NCI-H510A treated with DMSO at 0.1 percent for 48 hours (cell line): Measurements from ENCODE around the gene HOXD11.
A peak's percentile ranks its signal among the peaks of the same experiment; 100 is the strongest.

ENCODE experiments used
- DNase-seq: peaks from one replicate; lab custom pipeline; 2025; lab: John Stamatoyannopoulos, UW

HOXD11 gene

DNA sequence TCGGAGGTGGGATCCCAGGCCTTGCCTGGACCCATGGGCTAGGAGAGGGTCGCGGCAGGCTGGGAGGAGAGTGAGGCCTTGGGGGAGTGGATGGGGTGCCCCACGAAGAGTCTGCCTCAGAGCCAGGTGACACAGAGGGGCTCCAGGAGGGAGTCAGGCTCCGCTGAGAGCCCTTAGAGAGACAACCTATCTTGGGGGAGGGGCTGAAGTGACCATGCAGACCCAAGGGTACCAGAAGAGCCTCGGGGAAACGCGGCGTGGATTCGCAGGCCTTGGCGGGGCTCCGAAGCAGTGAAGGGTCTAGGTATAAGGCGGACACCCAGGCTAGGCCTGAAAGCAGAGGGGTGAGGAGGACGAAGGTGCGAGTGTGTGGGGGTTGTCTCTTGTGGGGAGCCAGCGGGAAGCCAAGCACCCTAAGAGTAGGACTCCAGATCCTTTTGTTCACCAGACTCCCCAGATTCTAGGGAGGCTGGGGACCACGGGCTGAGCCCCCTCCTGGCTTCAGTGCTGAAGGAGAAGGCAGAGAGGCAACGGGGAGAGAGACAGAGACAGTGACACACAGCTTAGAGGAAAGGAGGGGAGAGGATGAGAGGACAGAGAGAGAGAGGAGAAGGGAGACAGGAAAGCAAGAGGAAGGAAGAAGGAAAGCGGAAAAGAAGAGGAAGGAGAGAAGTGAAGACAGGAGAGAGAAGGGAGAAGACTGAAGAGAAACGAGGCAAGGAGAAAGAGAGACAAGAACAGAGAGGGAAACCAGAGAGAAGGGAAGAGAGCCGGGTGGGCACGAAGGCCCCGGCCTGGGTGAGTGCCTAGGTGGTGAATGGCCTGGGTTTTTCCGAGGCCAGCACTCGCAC lies 1.1 kb upstream of the HOXD11 start:
- no peak for DNase-seq

DNA sequence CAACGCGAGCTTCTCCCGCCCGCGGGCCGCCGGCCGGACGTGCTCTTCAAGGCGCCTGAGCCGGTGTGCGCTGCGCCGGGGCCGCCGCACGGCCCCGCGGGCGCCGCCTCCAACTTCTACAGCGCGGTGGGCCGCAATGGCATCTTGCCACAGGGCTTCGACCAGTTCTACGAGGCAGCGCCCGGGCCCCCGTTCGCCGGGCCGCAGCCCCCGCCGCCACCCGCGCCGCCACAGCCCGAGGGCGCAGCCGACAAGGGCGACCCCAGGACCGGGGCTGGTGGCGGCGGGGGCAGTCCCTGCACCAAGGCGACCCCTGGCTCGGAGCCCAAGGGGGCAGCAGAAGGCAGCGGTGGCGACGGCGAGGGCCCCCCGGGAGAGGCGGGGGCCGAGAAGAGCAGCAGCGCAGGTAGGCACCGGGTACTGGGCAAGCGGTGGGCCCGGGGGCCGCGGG lies 676 bp downstream of the HOXD11 start:
- DNase-seq: no peak

DNA sequence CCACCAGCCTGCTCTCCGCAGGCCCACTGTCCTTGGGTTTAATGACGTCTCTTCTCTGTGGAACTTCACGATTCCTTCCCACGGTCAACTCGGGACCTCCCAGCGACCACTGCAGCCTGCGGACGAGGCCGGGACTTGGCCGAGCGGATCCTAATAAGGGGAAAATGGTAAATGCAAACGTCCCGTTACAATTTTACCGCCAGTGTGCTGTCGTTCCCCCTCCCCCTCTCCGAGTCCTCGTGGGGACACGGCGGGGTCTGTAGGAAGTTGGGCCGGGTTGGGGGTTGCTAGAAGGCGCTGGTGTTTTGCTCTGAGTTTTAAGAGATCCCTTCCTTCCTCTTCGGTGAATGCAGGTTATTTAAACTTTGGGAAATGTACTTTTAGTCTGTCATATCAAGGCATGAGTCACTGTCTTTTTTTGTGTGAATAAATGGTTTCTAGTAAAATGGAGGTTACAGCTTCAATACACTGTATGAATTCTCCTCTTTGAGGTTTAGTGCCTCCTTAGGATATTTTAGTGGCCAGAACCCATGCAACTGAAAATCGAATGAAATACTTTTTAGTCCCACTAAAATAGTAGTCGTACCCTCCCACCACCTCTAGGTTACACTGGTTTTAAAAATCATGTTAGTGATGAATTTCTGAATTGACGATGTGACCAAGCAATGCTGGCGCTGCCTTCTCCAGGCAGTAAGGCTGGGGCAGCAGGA lies 2.3 kb downstream of the HOXD11 start:
- no peak for DNase-seq

DNA sequence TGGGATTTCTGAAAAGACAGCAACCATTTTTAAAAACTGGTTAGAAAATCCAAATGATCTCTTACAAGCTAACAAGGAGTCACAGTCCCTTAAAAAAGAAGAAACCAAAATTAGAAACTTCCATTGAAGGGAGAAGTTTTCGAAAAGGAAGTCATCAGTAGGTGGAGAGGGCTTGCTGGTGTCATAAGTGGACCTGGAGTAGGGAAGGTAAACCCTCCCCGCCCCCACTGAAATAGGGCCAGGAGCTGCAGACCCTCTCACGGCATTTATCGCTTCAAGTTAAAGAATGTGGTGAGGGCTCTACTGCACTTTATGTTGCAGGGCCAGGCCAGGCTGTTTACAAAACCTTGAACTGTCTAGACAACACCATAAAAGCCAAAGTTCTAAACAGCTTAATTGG lies 2.9 kb downstream of the HOXD11 start:
- no peak for DNase-seq

DNA sequence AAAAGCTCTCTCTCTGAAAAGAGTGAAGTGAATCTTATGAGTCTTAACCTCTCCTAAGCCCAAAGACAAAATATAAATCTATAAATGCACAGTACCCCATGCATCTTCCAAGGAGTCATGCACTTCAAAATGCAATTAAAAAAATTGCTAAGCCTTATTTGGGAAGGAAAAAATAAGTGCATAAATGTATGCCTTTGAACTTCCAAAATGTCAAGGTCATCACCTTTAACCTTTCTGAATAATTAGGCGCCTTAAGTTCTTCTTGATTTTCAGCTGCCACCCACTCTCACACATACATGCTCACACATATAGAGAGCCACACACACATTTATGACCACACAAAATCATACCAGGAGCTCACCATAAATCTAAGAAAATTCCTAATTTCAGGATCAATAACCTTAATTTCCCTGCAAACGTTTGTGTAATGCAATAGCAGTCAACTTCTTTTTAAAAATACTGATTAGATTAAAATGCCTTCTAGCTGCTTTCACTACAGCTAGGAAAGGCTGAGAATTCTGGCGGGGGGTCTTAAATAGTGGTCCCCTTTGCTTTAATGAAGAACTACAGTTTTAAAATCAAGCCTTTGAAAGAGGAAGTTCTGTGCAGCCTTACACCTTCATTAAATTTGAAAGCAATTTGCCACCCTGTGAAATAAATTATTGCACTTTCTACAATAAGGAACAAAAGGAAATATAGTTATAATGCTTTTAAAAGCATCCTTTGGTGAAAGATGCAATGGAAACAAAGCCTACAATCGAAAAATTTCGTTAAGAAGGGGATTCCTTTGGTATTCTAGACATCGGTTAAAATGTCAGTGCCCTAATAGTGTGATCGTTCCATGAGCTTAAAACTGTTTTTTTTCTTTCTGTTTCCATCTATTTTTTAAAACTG lies 3.6 kb downstream of the HOXD11 start:
- DNase-seq: no peak

DNA sequence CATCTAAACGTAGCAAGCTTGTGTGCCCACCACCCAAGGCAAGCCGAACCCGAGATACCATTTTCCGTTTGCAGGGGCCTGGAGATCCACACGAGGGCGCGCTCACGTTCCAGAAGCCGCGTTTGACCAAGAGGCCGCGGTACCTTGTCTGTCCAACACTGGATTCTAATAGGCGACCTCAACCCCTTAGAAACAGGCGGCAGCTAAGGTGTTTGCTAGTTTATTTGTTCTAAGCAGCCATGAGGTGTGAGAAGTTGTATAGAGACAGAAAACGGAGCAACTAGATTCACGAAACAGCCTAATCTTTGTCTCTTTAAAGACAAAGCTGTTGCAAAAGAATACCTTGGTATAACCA lies 4.2 kb downstream of the HOXD11 start:
- peak; percentile 86 for DNase-seq

DNA sequence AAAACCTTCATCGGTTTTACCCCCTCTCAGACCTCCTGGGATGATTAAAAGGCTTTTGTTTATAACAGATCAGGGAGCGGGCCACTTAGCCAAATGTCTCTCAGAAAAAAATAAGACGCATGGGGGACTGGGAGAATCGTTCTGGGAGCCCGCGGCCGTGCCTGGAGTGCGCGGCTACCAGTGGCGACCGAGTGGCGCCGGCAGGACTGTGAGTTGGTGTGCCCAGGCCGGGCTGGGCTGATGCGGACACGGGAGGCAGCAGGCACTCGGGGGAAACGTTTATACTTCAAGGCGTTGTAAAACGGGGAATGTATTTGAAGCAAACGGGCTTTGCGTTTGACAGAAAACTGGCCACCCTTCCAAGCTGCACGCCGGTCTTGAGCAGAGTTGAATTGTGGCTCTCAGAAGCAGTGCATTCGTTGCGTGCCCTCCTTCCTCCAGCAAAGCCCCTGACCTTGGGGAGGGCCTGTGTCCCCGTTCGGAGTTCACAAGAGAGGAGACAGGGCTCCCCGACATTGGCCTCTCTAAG lies 4.8 kb downstream of the HOXD11 start:
- DNase-seq: no peak

DNA sequence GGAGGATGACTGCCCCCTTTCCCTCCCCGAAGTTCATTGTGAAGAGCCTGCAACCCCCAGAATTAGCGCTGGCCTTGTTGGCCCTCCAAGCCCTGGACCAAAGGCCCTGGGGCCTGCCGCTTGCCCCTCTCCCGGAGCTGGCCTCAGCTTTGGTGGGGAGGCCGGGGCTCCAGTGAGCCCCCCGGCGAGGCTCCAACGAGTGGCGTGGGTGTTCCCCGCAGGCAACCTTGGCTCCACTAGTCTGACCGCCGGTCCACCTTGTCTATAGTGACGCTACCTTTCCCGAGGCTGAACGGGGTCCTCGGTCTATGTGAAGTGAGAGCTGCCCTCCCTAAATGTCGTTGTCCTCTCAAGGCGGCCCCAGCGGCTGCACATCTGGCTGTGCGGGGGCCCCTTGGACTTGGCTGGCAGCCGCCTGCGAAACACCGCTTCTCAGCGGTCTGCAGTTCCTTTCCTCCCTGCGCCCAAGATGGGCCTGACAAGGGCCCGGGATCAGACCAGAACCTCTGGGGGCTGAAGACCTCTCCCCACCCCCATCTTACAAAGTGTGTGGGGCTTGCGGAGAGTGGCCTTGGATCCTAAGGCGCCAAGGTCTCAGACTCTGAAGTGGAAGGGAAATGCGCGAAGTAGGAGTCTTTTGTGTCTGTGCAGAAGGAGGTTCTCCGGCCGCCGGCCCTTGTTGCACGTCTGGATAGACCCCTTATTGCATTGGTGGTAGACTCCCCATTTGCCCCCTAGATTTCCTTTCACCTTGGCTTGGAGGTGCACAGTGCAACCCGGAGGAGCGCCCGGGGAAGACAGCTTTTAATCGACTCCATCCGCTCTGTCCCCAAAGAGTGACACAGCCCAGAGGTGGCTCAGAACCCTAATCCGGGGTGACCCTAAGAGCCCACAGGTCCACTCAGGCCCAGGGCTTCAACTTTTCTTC lies 5.6 kb downstream of the HOXD11 start:
- no peak for DNase-seq

DNA sequence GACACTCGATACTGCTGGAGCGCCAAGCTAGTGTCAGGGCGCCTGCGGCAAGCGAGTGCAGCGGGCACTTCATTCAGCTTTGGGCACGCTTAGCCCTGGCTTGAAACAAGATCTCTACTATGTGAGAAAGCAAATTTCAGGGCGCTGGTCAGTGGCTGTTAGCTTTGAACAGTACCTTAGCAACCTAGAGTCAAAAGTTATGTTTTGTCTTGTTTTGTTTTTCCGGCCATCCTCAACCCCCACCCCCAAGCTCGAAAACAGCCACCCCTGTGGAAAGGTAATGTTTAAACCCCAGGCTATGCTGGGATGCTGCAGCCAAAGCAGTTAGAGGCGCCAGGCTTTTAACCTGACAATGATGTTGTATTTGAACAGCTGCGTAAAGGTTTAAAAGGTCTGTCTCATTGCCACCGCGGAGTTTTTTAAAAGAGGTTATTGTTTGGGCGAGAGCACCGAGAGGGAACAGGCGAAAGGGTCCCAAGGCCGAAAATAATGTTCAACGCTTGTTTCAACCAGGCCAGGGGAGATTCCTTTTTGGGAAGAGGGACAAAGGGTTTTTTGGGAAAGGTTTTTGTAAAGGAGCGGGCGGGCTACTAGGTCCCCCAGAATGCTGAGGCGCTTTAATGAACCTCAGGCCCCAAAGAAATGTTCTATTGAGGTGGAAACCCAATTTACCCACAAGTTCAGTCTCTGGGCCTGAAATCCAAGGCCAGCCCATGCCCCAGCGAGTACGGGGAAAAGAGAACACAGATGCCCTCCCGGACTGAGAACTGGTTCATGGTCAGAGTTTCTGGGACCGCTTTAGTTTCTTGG lies 7.2 kb downstream of the HOXD11 start:
- peak; percentile 90 for DNase-seq

DNA sequence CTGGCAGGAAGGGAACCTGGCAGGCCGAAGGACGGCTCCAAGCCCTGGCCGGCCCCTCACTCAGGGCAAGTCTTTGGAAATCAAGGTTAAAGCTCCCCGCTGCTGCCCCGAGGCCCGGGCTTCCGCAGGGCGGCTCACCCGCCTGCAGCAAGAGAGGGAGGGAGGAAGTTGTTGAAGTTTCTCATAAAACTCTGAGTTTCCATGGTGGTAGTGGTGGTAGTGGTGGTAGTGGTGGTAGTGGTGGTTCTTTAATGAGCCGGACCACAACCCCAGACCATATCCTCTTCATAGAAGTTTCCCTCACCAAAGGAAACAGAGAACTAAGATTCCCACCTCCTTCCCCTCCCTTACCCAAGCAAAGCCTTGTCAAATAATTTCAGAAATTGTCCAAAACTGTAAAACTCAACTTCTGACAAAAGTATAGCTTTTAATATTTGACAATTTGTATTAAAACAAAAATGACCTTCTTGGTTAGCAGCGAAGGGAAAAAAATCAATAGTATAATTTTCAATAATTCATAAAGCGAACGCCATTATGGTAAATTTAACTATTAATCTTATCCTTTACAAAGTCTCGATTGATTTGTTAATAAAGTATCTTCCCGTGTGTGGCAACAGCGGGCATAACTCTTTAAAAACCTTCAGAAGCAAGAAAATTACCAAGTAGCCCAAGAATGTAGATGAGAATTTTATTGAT lies 8.0 kb downstream of the HOXD11 start:
- DNase-seq: no peak

DNA sequence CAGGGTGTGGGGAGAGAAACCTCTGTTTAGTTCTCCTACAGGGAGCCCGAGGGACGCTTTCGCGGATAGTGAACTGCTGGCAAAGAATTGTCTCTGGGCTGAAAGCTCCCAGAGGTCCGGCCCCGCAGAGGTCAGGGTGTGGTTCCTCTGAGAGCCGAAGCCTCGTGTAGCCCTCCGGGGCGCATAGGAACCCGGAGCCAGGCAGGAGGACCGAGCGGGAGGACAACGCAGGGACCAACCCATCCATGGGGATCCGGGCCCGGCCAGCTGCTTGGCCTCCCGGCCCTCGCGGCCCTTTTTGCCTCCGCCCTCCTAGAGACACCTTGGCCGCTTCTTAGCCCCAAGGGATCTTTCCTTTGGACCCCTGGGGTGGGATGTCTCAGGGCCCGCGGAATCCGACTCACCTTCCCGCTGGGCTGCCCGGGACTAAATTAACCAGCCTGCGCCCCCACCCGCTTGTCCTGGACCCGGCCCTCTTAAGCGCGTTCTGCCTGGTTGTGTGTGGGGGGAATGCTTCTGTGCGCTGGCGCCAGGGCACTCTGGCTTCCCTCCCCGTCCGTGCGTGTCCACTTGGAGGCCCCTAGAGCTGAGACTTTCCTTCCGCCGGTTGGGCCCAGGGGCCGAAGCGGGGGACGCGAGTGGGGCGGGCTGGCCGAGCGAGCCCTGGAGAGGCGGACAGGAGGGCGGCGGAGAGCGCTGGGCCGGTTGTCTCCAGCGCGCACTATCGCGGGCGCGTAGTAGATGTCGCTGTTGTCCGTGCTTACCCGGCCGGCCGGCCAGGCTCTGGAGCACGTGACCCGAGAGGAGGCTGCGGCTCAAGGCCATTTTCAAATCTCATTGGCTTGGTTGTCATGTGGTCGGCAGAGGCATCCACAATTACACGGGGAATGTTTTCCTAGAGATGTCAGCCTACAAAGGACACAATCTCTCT lies 9.1 kb downstream of the HOXD11 start, which contains the start of gene HOXD10:
Gene HOXD10, plus strand, starts transcription at position 896 of the 931 bp plus-strand sequence. CDS start 56 bp downstream, outside the sequence.
- no peak for DNase-seq

DNA sequence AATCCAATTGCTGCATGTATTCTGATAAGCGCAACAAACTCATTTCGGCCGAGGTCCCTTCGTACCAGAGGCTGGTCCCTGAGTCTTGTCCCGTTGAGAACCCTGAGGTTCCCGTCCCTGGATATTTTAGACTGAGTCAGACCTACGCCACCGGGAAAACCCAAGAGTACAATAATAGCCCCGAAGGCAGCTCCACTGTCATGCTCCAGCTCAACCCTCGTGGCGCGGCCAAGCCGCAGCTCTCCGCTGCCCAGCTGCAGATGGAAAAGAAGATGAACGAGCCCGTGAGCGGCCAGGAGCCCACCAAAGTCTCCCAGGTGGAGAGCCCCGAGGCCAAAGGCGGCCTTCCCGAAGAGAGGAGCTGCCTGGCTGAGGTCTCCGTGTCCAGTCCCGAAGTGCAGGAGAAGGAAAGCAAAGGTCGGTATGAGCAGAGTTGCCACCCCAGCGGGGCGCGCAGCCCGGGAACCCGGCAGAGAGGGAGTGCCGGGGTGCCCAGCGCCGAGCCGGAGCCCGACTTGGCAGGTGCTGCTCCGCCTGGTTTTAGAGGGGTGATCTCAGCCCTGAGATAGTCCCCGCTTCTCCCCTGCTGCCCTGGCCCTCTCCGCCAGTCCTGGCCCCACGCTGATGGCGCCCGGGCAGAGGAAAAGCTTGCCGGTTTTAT lies 10.2 kb downstream of the HOXD11 start:
- no peak for DNase-seq

DNA sequence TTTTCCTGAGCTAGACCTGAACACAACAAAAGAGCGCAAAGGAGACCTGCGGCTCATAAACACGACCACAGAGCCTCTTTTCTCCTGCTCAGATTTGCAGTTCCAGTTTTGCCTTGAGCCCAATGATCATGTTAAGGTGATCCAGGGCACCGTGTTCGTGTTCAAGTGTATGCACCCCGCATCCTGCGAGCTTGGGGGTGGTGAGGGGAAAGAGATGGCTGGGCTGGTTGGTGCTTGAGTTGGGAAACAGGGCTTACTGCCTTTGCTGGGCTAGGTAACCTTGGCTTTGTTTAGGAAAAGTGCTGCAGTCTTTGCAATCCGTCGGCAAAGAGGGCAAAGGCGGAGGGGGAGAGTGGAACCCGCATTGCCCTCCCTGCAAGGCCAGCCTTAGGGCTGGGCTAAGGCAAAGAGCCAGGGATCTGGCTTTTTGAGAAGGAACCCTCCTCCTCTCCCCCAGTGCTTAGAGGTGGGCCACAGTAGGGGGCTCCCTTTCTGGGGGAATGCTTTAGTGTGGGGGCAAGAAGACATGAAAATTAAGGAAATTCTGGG lies 10.8 kb downstream of the HOXD11 start:
- no peak for DNase-seq

DNA sequence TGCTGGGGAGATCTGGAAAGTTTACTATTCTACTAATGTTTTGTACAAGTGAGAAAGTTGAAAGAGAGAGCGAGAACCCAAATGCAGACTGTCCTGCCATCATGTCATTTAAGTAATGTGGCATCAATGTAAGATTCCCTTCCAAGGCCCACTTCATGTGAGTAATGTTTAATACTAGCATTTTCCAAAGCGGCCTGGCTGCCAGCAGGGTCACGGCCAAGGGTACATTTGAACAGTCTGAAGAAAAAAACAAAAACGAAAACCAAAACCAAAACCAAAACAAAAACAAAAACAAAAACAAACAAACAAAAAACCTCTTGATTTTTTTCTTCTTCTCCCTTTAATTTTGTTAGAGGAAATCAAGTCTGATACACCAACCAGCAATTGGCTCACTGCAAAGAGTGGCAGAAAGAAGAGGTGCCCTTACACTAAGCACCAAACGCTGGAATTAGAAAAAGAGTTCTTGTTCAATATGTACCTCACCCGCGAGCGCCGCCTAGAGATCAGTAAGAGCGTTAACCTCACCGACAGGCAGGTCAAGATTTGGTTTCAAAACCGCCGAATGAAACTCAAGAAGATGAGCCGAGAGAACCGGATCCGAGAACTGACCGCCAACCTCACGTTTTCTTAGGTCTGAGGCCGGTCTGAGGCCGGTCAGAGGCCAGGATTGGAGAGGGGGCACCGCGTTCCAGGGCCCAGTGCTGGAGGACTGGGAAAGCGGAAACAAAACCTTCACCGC lies 11.7 kb downstream of the HOXD11 start:
- DNase-seq: peak; percentile 65

DNA sequence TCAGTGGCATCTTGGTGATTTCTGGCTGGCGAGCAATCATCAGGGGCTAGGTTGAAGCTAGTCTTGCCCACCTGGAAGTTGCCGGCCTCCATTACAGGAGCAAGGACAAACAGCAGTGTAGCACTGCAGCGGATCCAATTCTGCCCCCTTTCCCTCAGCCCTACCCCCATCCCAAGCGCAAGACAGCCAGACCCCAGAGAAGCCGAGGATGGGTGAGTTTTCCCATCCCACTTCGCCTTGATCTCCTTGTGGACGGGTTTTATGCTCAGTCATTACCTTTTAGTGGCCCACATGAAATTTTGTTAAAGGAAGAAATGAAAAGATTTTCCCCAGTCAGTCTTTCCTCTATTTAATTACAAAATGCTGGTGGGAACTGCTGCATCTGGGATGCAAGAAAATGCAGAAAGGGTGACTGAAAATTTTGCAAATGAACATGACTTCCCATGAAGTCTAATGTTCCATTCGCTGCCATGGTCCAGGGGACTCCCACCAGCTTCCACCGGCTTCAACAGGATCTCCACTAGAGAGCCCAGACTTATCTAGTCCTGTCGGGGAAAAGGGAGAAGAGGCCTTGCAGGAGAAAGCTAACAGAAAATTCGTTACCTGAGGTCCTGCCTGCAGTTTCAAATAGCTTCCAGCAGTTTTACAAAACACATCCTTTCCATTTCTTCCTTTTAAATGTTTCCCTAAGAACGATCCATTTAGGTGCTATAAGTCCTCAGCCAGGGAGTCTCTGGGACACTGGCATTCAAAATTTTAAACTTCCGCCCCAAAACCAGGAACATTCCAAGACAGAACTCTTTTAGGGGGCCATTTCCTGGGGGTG lies 13.5 kb downstream of the HOXD11 start:
- no peak for DNase-seq
